Activated CD4-positive, alpha-beta T cell treated with anti-CD3 and anti-CD28 coated beads for 48 hours (primary cell): Measurements from ENCODE around the gene CAMTA1.
"Not testable (repeated sequence)": the region's sequence is repeated elsewhere in the genome, so short reads cannot be mapped to it uniquely, and the experiment has no call there.

ENCODE experiments used
- DNase-seq: peaks from one replicate; pipeline ENCODE4 v3.0.0-alpha.2; 2020

Gene CAMTA1

DNA sequence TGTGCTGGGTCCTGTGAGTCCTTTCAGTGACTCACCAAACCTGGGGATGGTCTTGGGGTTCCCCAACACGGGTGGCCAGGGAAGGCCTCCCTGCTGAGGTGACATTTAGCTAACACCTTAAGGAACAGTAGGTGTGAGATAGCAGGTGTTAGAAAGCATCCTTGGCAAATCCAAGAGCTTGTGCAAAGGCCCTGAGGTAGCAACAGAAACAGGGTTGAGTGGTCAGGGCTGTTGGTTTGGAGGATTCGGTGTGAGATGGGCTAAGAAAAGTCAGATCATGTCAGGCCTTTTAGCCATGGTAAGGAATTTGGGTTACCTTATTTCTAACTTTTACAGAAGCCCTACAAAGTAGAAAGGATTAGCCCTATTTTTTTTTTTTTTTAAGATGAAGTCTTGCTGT lies 343.0 kb downstream of the CAMTA1 start:
- no peak for DNase-seq

DNA sequence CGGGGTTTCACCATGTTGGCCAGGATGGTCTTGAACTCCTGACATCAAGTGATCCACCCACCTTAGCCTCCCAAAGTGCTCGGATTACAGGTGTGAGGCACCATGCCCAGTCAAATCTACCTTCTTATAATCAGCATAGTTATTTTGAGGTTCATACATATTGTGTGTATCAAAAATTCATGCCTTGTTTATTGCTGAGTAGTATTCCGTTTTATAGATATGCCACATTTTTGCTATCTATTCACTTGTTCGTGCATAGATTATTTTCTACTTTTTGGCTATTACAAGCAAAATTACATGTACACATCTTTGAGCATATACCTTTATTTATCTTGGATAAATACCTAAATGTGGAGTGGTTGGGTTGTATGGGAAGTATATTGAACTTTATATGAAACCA lies 344.9 kb downstream of the CAMTA1 start:
- DNase-seq, result no peak

DNA sequence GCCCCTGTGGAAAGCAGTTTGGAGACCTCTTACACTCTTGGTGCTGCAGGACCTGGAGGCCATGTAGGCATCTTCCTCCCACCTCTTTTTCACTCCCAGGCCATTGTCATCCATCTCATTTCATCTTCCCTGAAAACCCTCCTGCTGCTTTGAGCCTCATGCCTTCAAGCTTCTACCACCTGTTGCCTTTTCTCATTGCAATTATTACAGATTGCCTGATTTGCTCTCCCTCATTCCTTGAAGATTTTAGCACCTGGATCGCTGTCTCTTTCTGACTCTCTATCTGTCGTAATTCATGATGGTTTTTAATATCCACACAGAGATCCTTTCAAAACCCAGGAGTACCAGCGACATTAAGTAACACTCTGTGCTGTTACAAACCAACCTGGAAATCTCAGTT lies 350.2 kb downstream of the CAMTA1 start:
- DNase-seq, result no peak

DNA sequence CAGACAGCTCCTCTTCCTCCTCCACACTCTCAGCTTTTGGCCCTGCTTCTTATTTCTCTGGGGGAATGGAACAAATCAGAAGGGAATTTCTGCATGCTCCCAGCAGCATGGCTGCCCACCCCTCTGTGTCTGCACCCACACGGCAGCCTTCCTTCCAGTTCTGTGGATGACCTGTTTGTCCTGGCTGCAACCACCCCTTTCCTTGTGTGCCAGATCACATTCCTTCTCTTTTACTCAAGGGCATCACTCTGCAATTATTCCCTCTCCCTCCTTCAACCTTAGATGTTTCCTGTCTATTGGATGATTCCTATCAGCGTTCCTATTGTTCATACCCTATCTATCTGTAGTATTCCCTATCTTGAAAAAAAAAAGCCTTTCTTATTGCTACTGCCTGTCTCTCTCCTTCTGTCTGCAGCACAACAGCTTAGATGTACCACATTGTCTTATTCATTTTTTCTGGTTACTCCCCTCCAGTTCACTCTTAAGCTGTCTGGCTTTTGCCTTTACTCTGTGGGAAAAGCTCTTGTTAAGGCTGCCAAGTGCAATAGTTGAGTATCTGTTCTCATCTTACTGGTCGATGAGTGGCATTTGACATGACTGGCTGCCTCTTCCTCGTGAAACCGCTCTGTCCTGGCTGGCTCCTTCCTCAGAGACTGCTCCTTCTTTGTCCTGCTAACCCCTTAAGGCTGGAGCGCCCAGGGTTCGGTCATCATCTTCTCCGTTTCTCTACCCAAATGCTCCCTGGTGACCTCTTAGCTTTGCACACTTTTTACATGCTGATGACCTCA lies 351.1 kb downstream of the CAMTA1 start:
- DNase-seq, result no peak

DNA sequence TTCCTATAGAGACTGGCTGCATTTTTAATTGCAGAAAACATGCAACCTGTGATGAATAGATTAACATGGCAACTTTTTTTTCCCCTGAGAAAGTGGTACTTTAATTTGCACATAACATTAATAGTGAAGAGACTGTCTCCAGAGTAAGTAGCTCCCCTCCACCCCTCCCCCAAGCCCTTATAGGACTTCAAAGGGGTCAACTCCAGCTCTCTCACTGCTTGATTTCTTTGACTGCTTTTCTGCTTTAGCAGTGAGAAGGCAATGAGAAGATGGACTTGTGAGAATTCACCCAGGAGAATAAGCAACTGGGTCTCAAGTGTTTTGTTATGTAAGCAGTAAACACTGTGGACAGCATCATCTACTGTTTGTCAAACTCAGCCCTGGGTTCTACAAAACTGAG lies 355.0 kb downstream of the CAMTA1 start:
- no peak for DNase-seq

DNA sequence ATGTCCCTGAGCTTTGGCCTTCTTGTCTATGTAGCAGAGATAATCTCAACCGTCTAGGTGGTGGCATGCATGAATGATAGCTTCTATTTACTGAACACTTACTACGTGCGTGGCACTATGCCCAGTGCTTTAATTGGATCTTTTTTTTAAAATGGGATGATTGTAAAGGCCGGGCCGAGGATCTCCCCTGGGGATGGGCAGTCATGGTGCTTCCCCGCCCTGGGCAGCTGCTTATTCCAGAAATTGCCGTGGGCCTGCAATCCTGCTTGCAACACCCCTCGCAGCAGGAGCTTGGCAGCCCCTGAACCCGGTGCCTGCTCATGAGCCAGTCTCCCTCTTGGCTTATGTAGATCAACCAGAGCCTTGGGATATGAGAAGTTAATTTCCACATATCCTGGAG lies 360.7 kb downstream of the CAMTA1 start:
- no peak for DNase-seq

DNA sequence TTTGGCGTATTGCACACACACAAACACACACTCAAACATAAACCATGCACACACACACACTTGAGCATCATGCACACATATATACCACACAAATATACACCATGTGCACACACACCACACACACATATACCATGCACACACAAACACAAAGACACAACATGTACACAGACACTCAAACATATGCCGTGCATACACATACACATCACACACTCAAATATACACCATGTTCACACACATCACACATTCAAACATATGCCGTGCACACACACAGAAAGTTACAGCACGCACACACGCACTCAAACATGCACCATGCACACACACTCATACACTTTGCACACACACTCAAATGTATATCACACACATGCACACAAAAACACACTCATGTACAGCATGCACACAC lies 361.5 kb downstream of the CAMTA1 start:
- DNase-seq, result no peak

DNA sequence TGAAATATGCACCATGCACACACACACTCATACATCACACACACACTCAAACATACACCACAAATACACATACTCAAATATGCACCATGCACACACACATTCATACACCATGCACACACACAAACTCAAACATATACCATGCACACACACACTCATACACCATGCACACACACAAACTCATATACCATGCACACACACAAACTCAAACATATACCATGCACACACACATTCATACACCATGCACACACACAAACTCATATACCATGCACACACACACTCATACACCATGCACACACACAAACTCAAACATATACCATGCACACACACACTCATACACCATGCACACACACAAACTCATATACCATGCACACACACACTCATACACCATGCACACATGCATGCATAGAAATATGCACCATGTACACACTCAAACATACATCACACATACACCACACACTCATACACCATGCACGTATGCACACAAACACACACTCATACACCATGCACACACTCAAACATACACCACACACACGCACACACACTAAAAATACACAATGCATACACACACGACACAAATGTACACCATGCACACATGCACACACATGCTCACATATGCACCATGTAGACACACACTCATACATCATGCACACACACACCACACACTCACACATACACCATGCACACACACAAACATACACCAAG lies 362.5 kb downstream of the CAMTA1 start:
- DNase-seq, result not testable (repeated sequence)

DNA sequence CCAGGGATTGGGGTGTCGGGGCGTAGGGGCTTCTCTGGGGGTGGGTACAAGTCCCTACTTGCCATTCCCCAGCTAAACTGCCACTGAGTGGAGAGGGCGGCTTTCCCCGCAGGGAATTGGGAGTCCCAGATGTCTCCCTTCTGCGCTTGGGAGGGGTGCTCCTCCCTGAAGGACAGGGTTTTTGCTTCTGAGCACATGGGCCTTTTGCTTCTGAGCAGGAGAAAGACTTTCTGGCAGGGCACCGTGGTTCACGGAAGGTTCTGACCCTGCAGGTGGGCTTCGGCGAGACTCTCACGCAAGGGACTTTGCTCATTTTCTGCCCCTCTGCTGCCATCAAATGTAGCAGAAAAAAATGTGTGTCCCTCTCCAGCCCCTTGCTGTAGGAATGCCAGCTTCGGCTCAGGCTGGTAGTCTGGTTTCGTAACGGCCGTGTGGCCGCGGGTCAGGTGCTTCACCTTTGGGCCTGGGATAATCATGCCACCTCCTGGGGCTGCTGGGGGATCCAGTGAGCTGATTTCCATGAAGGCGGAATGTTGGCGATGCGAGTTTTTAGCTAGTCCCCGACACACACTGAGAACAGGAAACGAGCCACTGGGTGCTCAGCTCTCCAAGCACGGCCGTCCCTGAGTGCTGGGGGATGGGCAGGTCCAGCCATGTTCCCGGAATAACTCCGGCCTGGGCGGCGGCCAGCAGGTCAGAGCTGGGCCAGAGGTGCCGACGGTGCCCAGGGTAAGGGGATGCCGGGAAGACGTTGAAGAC lies 364.0 kb downstream of the CAMTA1 start:
- no peak for DNase-seq

DNA sequence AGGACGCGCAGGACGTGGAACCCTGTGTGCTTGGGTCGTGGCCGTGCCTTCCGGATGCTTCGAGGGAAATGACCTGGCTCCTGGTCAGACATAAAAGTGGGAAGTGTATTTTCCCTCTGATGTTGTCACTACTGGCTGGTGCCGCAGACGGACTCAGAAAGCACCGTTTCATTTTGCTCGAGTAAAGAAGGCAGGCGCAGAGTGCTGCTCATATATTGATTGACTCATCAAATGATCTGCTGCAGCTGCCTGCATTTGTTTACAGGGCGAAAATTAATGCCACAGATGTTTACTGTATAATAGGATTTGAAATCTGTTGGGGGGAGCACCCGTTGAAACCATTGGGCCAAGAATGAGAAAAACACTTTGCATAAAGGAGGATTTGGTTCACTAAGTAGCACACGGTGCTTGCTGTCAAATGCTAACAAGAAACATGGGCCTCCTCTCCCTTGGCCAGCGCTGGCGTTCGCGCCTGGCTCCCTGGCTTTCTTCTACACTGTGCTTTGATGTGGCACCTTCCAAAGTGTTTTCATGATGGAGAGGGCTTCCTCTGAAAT lies 365.5 kb downstream of the CAMTA1 start:
- DNase-seq, result no peak

DNA sequence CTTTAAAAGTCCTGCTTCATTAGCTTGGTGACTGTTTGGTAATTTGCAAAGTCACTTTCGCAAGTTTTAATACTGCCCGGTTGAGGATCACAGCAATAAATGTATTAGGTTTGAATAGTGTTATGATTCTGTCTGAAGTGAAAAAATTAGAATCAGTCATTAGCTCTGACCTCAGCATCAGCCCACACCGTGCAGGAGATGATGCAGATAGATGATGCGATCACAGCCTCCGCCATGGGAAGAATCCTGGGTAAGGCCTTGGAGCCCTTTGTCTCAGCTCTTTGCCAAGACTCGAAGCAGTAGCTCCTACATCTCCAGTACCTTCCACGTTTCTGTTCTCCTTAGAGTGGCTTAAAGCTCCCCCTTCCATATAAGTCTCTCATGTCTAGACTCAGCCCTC lies 366.7 kb downstream of the CAMTA1 start:
- no peak for DNase-seq

DNA sequence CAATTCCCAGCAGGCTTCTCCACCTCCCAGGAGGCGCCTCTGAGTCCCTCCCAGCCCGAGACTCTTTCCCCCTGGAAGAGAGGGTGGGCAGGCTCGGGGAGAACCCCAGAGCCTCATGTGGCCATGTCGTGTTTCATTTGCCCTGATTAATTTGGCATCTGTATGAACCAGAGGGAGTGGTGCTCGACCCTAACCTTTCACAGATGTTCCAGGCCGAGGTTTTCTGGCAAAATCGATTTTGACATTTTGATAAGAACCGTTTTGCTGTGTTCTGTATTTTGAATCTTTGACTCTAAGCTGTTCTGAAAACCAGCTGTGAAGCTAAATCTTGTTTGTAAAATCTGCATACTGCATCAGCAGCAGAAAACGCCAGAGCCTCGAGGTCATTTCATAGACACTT lies 367.4 kb downstream of the CAMTA1 start:
- no peak for DNase-seq

DNA sequence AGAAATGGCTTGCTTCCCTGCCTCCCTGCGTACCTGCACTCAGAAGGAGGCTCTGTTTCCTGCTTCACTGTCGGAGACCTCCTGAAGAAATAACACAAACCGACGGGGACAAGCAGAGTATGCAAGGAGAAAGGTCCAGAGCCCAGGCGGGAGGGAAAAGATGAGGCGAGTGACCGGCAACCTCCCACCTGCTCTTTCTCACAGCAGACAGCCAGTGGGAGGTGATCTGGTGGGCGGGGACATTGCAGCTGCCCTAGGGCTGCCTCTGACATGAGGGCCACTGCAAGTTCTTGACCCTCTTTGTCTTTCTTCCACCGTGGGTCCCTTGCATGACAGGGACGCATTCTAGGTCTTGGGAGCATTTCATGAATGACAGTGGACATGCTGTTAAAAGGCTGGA lies 368.2 kb downstream of the CAMTA1 start:
- DNase-seq, result no peak

DNA sequence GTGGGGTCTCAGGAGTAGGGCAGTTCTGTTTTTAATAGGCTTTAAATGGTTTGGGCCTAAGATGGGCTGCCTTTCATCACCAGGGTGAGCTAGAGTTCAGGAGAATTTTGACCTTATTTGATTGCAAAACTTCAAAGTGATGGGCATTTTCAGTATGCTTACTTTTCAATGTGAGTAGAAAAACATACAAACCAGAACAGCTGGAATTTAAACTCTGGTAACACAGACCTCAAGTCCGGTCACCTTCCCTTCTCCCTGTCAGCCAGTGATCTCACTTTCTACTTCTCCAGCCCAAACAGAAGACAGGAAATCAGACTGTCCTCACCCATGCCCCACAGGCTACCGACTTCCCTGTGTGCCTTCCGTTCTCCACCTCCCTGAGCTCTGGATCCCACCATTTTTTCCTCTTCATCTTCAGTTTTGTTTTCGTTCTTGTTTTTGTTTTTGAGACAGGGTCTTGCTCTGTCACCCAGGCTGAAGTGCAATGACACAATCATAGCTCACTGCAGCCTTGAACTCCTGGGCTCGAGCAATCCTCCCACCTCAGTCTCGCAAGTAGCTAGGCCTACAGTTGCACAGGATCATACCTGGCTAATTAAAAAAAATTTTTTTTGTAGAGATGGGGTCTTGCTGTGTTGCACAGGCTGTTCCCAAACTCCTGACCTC lies 374.0 kb downstream of the CAMTA1 start:
- DNase-seq, result no peak

DNA sequence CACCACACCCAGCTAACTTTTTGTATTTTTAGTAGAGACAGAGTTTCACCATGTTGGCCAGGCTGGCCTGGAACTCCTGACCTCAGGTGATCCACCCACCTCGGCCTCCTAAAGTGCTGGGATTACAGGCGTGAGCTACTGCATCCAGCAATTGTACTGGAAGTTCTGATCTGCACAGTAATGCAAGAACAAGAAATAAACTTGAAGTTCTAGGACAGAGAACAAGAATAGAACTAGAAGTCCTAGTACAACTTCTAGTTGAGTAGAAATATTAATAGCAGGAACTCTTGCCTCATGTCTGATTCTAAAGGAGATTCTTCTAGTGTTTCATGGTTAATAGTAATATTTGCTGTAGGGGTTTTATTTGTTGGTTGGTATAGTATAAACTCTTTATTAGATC lies 383.3 kb downstream of the CAMTA1 start:
- DNase-seq, result not testable (repeated sequence)

DNA sequence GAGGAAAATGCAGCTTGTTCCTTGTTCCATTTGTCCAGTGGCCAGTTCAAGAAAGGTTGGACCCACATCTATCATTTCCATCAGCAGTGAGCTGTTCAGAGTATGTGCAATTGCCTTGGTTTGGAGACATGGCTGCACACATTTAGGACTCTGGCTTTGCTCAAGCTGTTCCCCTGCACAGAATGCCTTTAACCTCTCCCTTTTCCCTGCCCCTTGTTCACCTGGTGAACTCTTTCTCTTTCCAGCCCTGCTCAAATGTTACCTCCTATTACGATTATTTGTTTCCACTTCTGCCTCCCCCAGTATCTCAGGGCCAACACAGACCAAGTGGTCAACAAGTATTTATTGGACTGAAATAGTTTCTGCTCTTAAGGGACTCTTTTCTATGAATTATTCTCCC lies 385.9 kb downstream of the CAMTA1 start:
- DNase-seq, result no peak

DNA sequence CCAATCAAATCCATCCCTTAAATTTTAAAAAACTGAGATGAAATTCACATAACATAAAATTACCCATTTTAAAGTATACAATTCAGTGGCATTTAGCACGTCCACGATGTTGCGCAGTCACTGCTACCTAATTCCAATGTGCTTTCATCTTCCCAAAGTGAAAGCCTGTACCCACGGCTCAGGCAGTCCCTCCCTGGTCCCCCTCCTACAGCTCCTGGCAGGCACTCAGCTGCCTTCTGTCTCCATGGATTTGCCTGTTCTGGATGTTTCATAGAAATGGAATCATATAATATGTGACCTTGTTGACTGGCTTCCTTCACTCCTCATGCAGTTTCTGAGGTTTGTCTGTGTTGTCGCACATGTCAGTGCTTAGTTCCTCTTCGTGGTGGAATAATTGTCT lies 386.3 kb downstream of the CAMTA1 start:
- DNase-seq, result no peak

DNA sequence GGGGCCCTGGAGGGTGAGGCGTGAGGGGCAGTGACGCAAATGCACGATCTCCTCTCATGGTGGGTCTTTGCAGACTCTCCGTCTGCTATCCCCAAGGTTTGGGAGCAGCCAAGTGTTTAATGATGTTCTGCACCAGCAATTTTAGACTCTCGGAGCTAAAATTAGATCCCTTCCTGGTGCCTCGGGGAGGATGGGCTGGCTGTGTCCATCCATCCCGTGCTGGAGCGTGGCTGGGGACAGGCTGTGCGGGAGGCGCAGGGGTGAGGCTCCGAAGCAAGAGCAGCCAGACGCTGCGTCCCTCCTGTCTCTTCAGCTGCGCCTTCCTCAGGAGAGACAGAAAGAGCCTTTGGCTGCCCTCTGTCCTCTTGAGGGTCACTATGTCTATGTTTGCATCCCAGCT lies 387.6 kb downstream of the CAMTA1 start:
- no peak for DNase-seq

DNA sequence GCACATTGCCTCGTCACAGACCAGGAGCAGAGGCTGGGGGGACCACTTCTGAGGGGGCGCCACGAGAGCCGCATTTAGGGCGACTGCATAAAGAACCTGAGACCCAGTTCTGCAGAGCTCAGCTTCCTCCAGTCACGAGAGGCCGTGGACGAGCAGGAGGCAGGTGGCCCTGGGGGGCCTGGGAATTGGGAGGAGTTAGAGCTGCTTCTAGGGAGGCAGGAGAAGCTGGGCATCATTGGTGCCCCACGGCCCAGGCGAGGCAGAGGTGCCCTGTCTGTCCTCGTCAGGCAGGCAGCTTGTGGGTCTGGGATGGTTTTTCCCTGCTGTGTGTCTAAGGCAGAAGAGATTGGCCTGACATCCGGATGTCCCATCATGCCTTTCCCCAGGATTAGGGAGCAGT lies 389.3 kb downstream of the CAMTA1 start:
- DNase-seq, result no peak

DNA sequence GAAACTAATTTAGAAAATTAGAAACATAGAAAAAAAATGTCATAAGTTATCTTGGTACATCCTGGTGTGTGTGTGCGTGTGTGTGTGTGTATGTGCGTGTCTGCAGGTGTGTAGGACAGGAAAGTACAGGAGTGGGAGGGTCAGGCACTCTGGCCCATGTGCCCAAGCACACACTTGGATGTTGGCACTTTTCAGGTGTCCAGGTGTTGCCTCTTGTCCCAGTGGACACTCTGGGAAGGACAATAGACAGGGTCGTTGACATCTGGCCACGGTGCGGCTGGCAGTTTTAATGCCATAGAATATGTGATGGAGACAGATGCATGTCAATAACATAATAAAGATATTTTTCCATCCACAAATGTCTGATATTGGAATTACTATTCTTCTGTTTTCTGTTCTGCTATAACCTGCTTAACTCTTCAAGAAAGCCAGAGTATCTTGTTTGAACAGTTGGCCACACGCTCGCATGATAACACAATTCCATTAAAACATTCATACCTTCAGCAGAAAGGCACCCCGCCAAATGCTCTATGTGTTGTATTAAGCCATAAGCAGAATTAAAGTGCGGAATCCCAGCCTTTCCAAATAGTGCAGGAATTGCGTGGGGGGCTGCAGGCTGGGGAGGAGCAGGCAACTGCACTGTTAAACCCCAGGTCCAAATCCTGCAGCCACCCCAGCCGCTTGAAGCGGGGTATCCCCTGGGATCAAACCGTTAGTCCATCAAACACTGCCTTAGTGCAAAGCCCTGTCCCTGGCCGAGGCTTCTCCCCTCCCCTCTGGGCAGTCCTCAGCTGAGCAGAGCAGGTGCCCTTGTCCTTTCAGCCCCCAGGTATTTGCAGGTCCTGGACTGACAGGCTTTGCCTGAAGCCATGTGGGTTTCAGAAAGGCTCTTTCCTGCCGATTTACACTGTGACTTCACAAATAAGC lies 390.0 kb downstream of the CAMTA1 start:
- no peak for DNase-seq

DNA sequence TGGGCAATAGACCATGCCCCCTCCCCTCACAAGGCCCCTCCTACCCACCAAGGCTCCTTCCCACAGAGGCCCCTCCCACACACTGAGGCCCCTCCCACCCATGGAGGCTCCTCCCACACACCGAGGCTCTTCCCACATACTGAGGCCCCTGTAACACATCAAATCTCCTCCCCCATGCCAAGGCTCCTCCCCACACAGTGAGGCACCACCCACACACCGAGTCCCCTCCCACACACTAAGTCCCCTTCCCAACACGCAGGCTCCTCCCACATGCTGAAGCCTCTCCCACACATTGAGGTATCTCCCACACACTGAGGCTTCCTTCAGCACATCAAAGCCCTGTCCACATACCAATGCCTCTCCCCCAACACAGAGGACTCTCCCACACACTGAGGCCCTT lies 391.8 kb downstream of the CAMTA1 start:
- DNase-seq, result peak; percentile 8
